Measurements from ENCODE around the gene STX5. TPM values are rescaled to one million over a fixed set of nuclear protein-coding genes. Genes with fewer than 3 reads are reported as not detected.
A peak's percentile ranks its signal among the peaks of the same experiment; 100 is the strongest.

STX5 gene
- total and polyA plus RNA-seq, 9 of the 15 experiments (the other 6 are each of a cell fraction or from before 2014, with no cell fraction given) = 2.8 to 28.6 (median 23.7) TPM

DNA sequence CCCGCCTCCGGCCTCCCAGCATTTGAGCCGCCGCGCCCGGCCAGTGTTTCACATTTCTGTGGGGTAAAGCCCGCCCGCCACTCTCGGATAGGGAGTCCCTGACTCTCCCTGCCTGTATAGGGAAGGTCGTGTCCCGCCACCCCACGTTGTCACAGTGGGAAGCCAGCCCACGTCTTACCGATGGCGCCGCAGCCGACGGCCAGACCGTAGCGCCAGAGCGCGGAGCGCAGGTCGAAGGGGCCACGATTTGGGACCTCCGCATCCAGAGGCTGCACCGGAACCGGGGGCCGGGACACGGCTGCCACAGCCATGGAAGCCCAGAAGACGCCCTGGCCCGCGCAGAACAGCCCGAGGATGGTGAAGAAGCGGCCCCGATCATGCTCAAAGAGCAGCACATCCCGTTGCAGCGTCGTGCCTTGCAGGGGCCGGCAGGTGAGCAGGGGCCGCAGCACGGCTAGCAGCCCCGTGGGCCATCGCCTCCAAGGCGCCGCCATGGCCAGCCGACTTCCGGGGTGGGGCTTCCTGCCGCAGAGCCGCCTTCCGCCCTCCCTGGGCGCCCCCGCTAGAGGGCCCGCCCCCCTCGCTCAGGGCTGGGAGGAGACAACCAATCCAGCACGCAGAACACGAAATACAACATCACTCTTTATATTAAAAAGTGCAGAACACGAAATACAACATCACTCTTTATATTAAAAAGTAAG, 40.2 kb downstream of the STX5 start, which contains the start of gene TMEM223 (continued):
- TF ChIP-seq GTF2B (IDR thresholded peaks at IDR 0.05; ENCODE audit: extremely low read depth, insufficient read length) (no peak), NFYB (IDR thresholded peaks at IDR 0.05; ENCODE audit: extremely low read depth, insufficient read length) (no peak), TARDBP (IDR thresholded peaks at IDR 0.05) (peak; percentile 45; the same call in 1 of the 2 replicates), U2AF2 (optimal IDR thresholded peaks at IDR 0.05; ENCODE audit: low read depth, low read length) (no peak), SUPT5H (IDR thresholded peaks at IDR 0.05) (peak; percentile 95), POLR2B (IDR thresholded peaks at IDR 0.05; ENCODE audit: low read depth, partially characterized antibody) (peak; percentile 92), MAZ (CRISPR knock-in tag; conservative IDR thresholded peaks at IDR 0.05 in 1 of 2, IDR thresholded peaks at IDR 0.05 in 1 of 2) (peak; percentile 91 to 92), PTRF (tag; IDR thresholded peaks at IDR 0.05) (no peak), L3MBTL2 (IDR thresholded peaks at IDR 0.05) (peak; percentile 55; the same call in 1 of the 2 replicates), YY1 (IDR thresholded peaks at IDR 0.05; ENCODE audit: borderline replicate concordance in 1 of 3, control insufficient read depth in 1 of 3, extremely low read depth in 1 of 3, insufficient read depth in 3 of 3, insufficient read length in 1 of 3, insufficient replicate concordance in 2 of 3, low read depth in 1 of 3, low read length in 2 of 3) (peak; percentile 75 to 96 (median 92)), HMG20B (CRISPR knock-in tag; IDR thresholded peaks at IDR 0.05) (no peak)
- TF ChIP-seq, protein P1, sequence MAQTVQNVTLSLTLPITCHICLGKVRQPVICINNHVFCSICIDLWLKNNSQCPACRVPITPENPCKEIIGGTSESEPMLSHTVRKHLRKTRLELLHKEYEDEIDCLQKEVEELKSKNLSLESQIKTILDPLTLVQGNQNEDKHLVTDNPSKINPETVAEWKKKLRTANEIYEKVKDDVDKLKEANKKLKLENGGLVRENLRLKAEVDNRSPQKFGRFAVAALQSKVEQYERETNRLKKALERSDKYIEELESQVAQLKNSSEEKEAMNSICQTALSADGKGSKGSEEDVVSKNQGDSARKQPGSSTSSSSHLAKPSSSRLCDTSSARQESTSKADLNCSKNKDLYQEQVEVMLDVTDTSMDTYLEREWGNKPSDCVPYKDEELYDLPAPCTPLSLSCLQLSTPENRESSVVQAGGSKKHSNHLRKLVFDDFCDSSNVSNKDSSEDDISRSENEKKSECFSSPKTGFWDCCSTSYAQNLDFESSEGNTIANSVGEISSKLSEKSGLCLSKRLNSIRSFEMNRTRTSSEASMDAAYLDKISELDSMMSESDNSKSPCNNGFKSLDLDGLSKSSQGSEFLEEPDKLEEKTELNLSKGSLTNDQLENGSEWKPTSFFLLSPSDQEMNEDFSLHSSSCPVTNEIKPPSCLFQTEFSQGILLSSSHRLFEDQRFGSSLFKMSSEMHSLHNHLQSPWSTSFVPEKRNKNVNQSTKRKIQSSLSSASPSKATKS (CRISPR knock-in tag; IDR thresholded peaks at IDR 0.05) = peak; percentile 69; the same call in 1 of the 2 replicates
- TF ChIP-seq, protein P2, sequence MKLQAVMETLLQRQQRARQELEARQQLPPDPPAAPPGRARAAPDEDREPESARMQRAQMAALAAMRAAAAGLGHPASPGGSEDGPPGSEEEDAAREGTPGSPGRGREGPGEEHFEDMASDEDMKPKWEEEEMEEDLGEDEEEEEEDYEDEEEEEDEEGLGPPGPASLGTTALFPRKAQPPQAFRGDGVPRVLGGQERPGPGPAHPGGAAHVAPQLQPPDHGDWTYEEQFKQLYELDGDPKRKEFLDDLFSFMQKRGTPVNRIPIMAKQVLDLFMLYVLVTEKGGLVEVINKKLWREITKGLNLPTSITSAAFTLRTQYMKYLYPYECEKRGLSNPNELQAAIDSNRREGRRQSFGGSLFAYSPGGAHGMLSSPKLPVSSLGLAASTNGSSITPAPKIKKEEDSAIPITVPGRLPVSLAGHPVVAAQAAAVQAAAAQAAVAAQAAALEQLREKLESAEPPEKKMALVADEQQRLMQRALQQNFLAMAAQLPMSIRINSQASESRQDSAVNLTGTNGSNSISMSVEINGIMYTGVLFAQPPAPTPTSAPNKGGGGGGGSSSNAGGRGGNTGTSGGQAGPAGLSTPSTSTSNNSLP (IDR thresholded peaks at IDR 0.05; ENCODE audit: borderline replicate concordance, low read depth, low read length) = 0 out of 2 replicates have a peak, but pooled peaks have one; percentile 11
- TF ChIP-seq, protein P3, sequence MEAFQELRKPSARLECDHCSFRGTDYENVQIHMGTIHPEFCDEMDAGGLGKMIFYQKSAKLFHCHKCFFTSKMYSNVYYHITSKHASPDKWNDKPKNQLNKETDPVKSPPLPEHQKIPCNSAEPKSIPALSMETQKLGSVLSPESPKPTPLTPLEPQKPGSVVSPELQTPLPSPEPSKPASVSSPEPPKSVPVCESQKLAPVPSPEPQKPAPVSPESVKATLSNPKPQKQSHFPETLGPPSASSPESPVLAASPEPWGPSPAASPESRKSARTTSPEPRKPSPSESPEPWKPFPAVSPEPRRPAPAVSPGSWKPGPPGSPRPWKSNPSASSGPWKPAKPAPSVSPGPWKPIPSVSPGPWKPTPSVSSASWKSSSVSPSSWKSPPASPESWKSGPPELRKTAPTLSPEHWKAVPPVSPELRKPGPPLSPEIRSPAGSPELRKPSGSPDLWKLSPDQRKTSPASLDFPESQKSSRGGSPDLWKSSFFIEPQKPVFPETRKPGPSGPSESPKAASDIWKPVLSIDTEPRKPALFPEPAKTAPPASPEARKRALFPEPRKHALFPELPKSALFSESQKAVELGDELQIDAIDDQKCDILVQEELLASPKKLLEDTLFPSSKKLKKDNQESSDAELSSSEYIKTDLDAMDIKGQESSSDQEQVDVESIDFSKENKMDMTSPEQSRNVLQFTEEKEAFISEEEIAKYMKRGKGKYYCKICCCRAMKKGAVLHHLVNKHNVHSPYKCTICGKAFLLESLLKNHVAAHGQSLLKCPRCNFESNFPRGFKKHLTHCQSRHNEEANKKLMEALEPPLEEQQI (IDR thresholded peaks at IDR 0.05) = no peak
- TF ChIP-seq, protein P4, sequence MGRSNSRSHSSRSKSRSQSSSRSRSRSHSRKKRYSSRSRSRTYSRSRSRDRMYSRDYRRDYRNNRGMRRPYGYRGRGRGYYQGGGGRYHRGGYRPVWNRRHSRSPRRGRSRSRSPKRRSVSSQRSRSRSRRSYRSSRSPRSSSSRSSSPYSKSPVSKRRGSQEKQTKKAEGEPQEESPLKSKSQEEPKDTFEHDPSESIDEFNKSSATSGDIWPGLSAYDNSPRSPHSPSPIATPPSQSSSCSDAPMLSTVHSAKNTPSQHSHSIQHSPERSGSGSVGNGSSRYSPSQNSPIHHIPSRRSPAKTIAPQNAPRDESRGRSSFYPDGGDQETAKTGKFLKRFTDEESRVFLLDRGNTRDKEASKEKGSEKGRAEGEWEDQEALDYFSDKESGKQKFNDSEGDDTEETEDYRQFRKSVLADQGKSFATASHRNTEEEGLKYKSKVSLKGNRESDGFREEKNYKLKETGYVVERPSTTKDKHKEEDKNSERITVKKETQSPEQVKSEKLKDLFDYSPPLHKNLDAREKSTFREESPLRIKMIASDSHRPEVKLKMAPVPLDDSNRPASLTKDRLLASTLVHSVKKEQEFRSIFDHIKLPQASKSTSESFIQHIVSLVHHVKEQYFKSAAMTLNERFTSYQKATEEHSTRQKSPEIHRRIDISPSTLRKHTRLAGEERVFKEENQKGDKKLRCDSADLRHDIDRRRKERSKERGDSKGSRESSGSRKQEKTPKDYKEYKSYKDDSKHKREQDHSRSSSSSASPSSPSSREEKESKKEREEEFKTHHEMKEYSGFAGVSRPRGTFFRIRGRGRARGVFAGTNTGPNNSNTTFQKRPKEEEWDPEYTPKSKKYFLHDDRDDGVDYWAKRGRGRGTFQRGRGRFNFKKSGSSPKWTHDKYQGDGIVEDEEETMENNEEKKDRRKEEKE (IDR thresholded peaks at IDR 0.05; ENCODE audit: borderline replicate concordance in 1 of 2, control insufficient read depth in 1 of 2, low read depth in 2 of 2, low read length in 1 of 2) = peak in 1 of 2 experiments; percentile 64; a peak in 1 of 4 replicates

All from K562 (cell line).